Measurements from ENCODE around the gene THBS1. TPM values are rescaled to one million over a fixed set of nuclear protein-coding genes. Genes with fewer than 3 reads are reported as not detected.

The THBS1 gene
- total RNA-seq, 1 experiment from 2014 or later, result 342 TPM

GRCh38 chr15:39589815-39590644, 9.2 kb downstream of the THBS1 start:
- Histone ChIP-seq H3K4me1 (0 out of 2 replicates have a peak, but pooled peaks cover 4% of the 10 kb centered on the region), H3K9me3 (no peaks in the 10 kb centered on the region), H3K4me3 (ENCODE audit: low read depth, low read length) (no peak overlapping the region), H3K36me3 (ENCODE audit: control insufficient read depth, insufficient read depth, low read length) (peaks cover 9% of the 10 kb centered on the region), H3K27me3 (replicated peaks; ENCODE audit: control insufficient read depth, insufficient read depth, low read length) (no peaks in the 10 kb centered on the region)
- TF ChIP-seq, protein P1, sequence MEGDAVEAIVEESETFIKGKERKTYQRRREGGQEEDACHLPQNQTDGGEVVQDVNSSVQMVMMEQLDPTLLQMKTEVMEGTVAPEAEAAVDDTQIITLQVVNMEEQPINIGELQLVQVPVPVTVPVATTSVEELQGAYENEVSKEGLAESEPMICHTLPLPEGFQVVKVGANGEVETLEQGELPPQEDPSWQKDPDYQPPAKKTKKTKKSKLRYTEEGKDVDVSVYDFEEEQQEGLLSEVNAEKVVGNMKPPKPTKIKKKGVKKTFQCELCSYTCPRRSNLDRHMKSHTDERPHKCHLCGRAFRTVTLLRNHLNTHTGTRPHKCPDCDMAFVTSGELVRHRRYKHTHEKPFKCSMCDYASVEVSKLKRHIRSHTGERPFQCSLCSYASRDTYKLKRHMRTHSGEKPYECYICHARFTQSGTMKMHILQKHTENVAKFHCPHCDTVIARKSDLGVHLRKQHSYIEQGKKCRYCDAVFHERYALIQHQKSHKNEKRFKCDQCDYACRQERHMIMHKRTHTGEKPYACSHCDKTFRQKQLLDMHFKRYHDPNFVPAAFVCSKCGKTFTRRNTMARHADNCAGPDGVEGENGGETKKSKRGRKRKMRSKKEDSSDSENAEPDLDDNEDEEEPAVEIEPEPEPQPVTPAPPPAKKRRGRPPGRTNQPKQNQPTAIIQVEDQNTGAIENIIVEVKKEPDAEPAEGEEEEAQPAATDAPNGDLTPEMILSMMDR (IDR thresholded peaks at IDR 0.05; ENCODE audit: insufficient read depth in 1 of 2, low read depth in 1 of 2, low read length in 1 of 2, severe bottlenecking in 1 of 2, unreplicated experiment in 1 of 2), result no peak
- no TSS peak for BruUV-seq (replicated peaks)
- Mint-ChIP-seq H3K27ac (ENCODE audit: unreplicated experiment) (no peak overlapping the region), H3K9me3 (ENCODE audit: unreplicated experiment) (no peaks in the 10 kb centered on the region), H3K36me3 (ENCODE audit: insufficient read depth, unreplicated experiment) (peaks cover 99% of the 10 kb centered on the region), H3K4me1 (ENCODE audit: low read depth, unreplicated experiment) (peaks cover 15% of the 10 kb centered on the region), H3K27me3 (ENCODE audit: insufficient read depth, unreplicated experiment) (no peaks in the 10 kb centered on the region), H3K4me3 (ENCODE audit: unreplicated experiment) (no peak overlapping the region)
- POLR2A ChIA-PET, result interaction anchor here (1.9 kb wide), 1 partner anchor 9 kb away, joined by 14 read pairs; the partner anchor contains the start of gene THBS1
- DNase-seq, result no peak
- CTCF ChIA-PET, result interaction anchor here (0.6 to 0.7 kb wide), 2 partner anchors 9 to 12 kb away, joined by 3 read pairs; partner anchors contain the start of gene THBS1
- intact Hi-C loops (cut with micrococcal nuclease; ENCODE audit: unreplicated experiment), result loop anchor here (10.0 kb wide), 1 partner anchor 285 kb away; no protein-coding TSS in a partner anchor

DNA sequence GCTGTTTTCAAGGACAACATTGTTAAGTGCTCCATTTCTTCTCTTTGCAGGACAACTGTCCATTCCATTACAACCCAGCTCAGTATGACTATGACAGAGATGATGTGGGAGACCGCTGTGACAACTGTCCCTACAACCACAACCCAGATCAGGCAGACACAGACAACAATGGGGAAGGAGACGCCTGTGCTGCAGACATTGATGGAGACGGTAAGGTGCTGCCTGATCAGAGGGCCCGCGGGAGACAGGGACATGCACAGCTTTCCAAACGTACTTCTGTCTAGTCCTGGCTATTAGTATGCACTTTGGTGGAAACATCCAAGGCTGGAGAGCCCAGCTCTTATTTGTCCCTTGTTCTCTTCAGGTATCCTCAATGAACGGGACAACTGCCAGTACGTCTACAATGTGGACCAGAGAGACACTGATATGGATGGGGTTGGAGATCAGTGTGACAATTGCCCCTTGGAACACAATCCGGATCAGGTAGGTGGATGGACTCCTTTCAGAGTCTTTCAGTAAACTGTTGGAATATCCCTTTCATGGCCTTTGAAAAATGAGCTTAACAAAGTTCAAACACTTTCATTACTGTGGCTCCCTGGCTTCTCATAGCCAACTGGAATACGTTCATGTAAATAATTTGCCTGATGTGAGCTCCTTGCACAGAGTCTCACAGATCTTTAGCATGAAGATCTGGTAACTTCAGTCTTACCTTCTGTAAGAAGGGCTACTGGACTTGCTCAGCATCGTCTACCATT, 10.4 kb downstream of the THBS1 start:
- no peak for DNase-seq
- H3K4me3 ChIP-seq (ENCODE audit: low read depth, low read length), result no peak overlapping the region
- no peaks in the 10 kb centered on the region for H3K9me3 ChIP-seq
- TF ChIP-seq, protein P1 (IDR thresholded peaks at IDR 0.05; ENCODE audit: insufficient read depth in 1 of 2, low read depth in 1 of 2, low read length in 1 of 2, severe bottlenecking in 1 of 2, unreplicated experiment in 1 of 2), result no peak
- peaks cover 8% of the 10 kb centered on the region for H3K4me1 ChIP-seq
- Mint-ChIP-seq H3K36me3 (ENCODE audit: insufficient read depth, unreplicated experiment) (peaks cover 99% of the 10 kb centered on the region), H3K27ac (ENCODE audit: unreplicated experiment) (no peak overlapping the region), H3K4me1 (ENCODE audit: low read depth, unreplicated experiment) (peaks cover 17% of the 10 kb centered on the region), H3K9me3 (ENCODE audit: unreplicated experiment) (no peaks in the 10 kb centered on the region), H3K4me3 (ENCODE audit: unreplicated experiment) (no peak overlapping the region), H3K27me3 (ENCODE audit: insufficient read depth, unreplicated experiment) (no peaks in the 10 kb centered on the region)
- intact Hi-C loops (cut with micrococcal nuclease; ENCODE audit: unreplicated experiment), result no loop called here
- ChIA-PET CTCF (interaction anchor here (1.4 kb wide), 1 partner anchor 166 kb away, joined by 5 read pairs; no protein-coding TSS in a partner anchor), POLR2A (interaction anchor here (1.0 to 1.9 kb wide), 2 partner anchors 10 to 130 kb away, joined by 3 to 14 read pairs; partner anchors contain the start of gene THBS1)
- BruUV-seq (replicated peaks), result no TSS peak
- no peaks in the 10 kb centered on the region for H3K27me3 ChIP-seq (replicated peaks; ENCODE audit: control insufficient read depth, insufficient read depth, low read length)
- H3K36me3 ChIP-seq (ENCODE audit: control insufficient read depth, insufficient read depth, low read length), result peaks cover 6% of the 10 kb centered on the region

DNA sequence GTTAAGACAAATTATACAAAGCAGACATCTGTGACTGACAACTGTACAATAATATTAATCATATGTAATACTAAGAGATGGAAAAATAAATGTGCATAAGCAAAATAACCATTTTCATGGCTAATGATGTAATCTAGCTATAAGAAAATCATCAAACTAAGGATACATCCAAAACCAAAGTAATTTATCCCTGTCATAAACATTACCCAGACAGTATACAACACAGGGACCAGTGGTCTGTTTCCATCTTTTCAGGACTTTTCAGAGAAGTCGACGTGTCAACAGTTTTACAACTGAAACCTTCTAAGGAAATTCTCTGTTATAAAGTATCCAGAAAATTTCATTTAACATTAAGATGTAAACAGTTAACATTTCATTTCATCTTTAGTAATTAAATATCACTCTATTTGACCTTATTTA, 11.0 kb downstream of the THBS1 start:
- H3K36me3 ChIP-seq (ENCODE audit: control insufficient read depth, insufficient read depth, low read length), result peaks cover 4% of the 10 kb centered on the region

More for the DNA sequence above, 11.0 kb downstream of the THBS1 start:
- Histone ChIP-seq H3K9me3 (no peaks in the 10 kb centered on the region), H3K4me1 (peaks cover 13% of the 10 kb centered on the region), H3K27me3 (replicated peaks; ENCODE audit: control insufficient read depth, insufficient read depth, low read length) (no peaks in the 10 kb centered on the region), H3K4me3 (ENCODE audit: low read depth, low read length) (no peak overlapping the region)
- Mint-ChIP-seq H3K27me3 (ENCODE audit: insufficient read depth, unreplicated experiment) (no peaks in the 10 kb centered on the region), H3K27ac (ENCODE audit: unreplicated experiment) (no peak overlapping the region), H3K36me3 (ENCODE audit: insufficient read depth, unreplicated experiment) (peaks cover 99% of the 10 kb centered on the region), H3K4me1 (ENCODE audit: low read depth, unreplicated experiment) (peaks cover 20% of the 10 kb centered on the region), H3K9me3 (ENCODE audit: unreplicated experiment) (no peaks in the 10 kb centered on the region), H3K4me3 (ENCODE audit: unreplicated experiment) (no peak overlapping the region)
- CTCF ChIA-PET, result interaction anchor here (1.4 kb wide), 1 partner anchor 165 kb away, joined by 5 read pairs; no protein-coding TSS in a partner anchor
- BruUV-seq (replicated peaks), result no TSS peak
- POLR2A ChIA-PET, result interaction anchor here (1.0 to 1.9 kb wide), 2 partner anchors 11 to 130 kb away, joined by 3 to 14 read pairs; partner anchors contain the start of gene THBS1
- TF ChIP-seq, protein P1 (IDR thresholded peaks at IDR 0.05; ENCODE audit: insufficient read depth in 1 of 2, low read depth in 1 of 2, low read length in 1 of 2, severe bottlenecking in 1 of 2, unreplicated experiment in 1 of 2), result no peak
- DNase-seq, result no peak
- intact Hi-C loops (cut with micrococcal nuclease; ENCODE audit: unreplicated experiment), result no loop called here

Data from Caco-2 (cell line).